HG03378 (cell line): Measurements from ENCODE around the gene UBE2R2.

ENCODE experiments used
- ATAC-seq: cut with Tn5 transposase; IDR thresholded peaks from one replicate; pipeline ENCODE4 v1.9.1; 2021; ENCODE audit warnings: mild to moderate bottlenecking, moderate library complexity; ENCODE audit not compliant: unreplicated experiment

The UBE2R2 gene

GRCh38 chr9:33880211-33881089 is 63.5 kb downstream of the UBE2R2 start:
- ATAC-seq: no peak

GRCh38 chr9:33881635-33882034 is 64.7 kb downstream of the UBE2R2 start:
- no peak for ATAC-seq

- ATAC-seq: no peak
These were observed 68.1 kb downstream of the UBE2R2 start for GRCh38 chr9:33884856-33885701.

- no peak for ATAC-seq
These were observed 69.0 kb downstream of the UBE2R2 start for GRCh38 chr9:33885948-33886347.

GRCh38 chr9:33893861-33894260 is 76.9 kb downstream of the UBE2R2 start:
- ATAC-seq: no peak

GRCh38 chr9:33894316-33894715 is 77.4 kb downstream of the UBE2R2 start:
- ATAC-seq: no peak

- no peak for ATAC-seq
These were observed 86.3 kb downstream of the UBE2R2 start for GRCh38 chr9:33903157-33903780.

- no peak for ATAC-seq
These were observed 88.2 kb downstream of the UBE2R2 start for GRCh38 chr9:33905137-33905536.

GRCh38 chr9:33906769-33907168 is 89.8 kb downstream of the UBE2R2 start:
- ATAC-seq: no peak

GRCh38 chr9:33907347-33907746 is 90.4 kb downstream of the UBE2R2 start:
- no peak for ATAC-seq

- ATAC-seq: no peak
These were observed 91.2 kb downstream of the UBE2R2 start for GRCh38 chr9:33908114-33908513.

- ATAC-seq: no peak
These were observed 91.8 kb downstream of the UBE2R2 start for GRCh38 chr9:33908749-33909148.

GRCh38 chr9:33913541-33913940 is 96.6 kb downstream of the UBE2R2 start:
- ATAC-seq: no peak

GRCh38 chr9:33914887-33915628 is 98.1 kb downstream of the UBE2R2 start:
- no peak for ATAC-seq

GRCh38 chr9:33917036-33917435 is 100.1 kb downstream of the UBE2R2 start:
- ATAC-seq: no peak

- no peak for ATAC-seq
These were observed 102.4 kb downstream of the UBE2R2 start for GRCh38 chr9:33919276-33919897.

- no peak for ATAC-seq
These were observed 105.3 kb downstream of the UBE2R2 start for GRCh38 chr9:33921967-33922895.

- no peak for ATAC-seq
These were observed 106.1 kb downstream of the UBE2R2 start for GRCh38 chr9:33923079-33923478.

GRCh38 chr9:33923998-33924701 is 107.2 kb downstream of the UBE2R2 start:
- ATAC-seq: no peak
